ENCODE data around the gene HJURP.

- TF ChIP-seq, protein P1, sequence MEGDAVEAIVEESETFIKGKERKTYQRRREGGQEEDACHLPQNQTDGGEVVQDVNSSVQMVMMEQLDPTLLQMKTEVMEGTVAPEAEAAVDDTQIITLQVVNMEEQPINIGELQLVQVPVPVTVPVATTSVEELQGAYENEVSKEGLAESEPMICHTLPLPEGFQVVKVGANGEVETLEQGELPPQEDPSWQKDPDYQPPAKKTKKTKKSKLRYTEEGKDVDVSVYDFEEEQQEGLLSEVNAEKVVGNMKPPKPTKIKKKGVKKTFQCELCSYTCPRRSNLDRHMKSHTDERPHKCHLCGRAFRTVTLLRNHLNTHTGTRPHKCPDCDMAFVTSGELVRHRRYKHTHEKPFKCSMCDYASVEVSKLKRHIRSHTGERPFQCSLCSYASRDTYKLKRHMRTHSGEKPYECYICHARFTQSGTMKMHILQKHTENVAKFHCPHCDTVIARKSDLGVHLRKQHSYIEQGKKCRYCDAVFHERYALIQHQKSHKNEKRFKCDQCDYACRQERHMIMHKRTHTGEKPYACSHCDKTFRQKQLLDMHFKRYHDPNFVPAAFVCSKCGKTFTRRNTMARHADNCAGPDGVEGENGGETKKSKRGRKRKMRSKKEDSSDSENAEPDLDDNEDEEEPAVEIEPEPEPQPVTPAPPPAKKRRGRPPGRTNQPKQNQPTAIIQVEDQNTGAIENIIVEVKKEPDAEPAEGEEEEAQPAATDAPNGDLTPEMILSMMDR (IDR thresholded peaks at IDR 0.05) = no peak
- TF ChIP-seq POLR2A (IDR thresholded peaks at IDR 0.05; ENCODE audit: low read depth) = no peak
- no peak for TF ChIP-seq POLR2AphosphoS5 (IDR thresholded peaks at IDR 0.05)
- TF ChIP-seq EP300 (IDR thresholded peaks at IDR 0.05) = no peak
These were observed 62.4 kb downstream of the HJURP start for GRCh38 chr2:233791883-233792329.

Data from esophagus muscularis mucosa (tissue), 4 donors.